Tibial nerve (tissue), 3 donors: Measurements from ENCODE around the gene COX20.

Experiments used
- POLR2A ChIP-seq, 2 donors: fragments of 450-650 bp; IDR thresholded peaks; one replicate each; pipeline ENCODE4 v1.6.1; 2017; ENCODE audit warnings: antibody characterized with exemption in 2 of 2, mild to moderate bottlenecking in 2 of 2, moderate library complexity in 2 of 2
- TF ChIP-seq, protein P1 (sequence below), 5 experiments: fragments of 200-600 bp in 3 of 5; fragments of 450-650 bp in 2 of 5; sonication (generic) in 3 of 5; IDR thresholded peaks; one replicate each; pipeline ENCODE4 v1.5.1; 2016 to 2019; ENCODE audit warnings: antibody characterized with exemption in 5 of 5, mild to moderate bottlenecking in 3 of 5, moderate library complexity in 2 of 5

DNA sequence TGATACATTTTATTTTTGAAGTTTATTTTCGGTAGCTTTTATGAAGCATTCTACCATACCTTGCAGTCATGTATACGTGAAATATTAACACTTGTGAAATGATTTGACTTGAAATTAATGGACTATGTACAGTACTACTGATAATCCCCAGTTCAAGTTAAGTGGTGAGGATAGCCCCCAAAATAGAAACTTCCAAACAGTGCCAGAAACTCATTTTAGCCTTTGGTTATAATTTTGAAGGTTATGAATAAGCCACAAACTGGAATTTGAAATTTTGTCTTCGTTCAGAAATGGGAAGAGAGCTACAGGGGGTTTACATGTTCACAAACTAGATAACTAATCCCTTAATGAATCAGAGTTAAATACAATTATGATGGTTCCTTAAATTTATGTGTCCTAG is 30.4 kb downstream of the COX20 start:
- TF ChIP-seq, protein P1, sequence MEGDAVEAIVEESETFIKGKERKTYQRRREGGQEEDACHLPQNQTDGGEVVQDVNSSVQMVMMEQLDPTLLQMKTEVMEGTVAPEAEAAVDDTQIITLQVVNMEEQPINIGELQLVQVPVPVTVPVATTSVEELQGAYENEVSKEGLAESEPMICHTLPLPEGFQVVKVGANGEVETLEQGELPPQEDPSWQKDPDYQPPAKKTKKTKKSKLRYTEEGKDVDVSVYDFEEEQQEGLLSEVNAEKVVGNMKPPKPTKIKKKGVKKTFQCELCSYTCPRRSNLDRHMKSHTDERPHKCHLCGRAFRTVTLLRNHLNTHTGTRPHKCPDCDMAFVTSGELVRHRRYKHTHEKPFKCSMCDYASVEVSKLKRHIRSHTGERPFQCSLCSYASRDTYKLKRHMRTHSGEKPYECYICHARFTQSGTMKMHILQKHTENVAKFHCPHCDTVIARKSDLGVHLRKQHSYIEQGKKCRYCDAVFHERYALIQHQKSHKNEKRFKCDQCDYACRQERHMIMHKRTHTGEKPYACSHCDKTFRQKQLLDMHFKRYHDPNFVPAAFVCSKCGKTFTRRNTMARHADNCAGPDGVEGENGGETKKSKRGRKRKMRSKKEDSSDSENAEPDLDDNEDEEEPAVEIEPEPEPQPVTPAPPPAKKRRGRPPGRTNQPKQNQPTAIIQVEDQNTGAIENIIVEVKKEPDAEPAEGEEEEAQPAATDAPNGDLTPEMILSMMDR (IDR thresholded peaks at IDR 0.05), result no peak
- no peak for TF ChIP-seq POLR2A (IDR thresholded peaks at IDR 0.05)
